Measurements from ENCODE around the gene UBE2O. TPM values are rescaled to one million over a fixed set of nuclear protein-coding genes. Genes with fewer than 3 reads are reported as not detected.

UBE2O gene
- total RNA-seq, 4 donors from 2014 or later = 20.5 to 75.1 (median 31.6) TPM

DNA sequence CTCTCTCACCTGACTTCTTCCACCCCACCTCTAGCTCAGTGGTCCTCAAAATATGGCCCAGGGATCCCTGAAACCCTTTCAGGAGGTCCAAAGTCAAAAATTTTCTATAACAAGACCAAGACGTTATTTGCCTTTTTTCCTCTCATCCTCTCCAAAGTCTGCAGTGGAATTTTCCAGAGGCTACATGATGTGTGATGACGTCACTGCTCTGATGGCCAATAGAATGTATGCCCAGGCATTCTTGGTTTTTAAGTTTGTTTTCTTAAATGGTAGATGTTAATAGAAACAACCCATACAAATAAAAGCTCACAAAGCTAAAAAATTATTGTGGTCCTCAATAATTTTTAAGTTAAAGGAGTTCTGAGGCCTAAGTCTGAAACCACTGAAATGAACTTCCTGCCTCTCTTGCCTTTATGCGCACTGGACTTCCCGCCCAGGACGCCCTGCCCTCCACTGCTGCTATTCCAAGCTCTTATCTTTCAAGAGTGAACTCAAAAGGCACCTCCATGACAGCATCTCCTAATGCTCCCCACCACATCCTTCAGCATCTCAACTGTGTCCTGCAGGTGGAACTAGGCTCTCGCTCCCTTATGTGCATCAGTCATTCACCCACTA lies 13.5 kb downstream of the UBE2O start:
- peaks cover 0 to 5% (median 0%) of the 10 kb centered on the region in 3 donors for H3K36me3 ChIP-seq
- no peak overlapping the region for H3K27ac ChIP-seq
- H3K9me3 ChIP-seq = no peaks in the 10 kb centered on the region
- no peak overlapping the region for H3K4me3 ChIP-seq
- H3K27me3 ChIP-seq = no peaks in the 10 kb centered on the region
- TF ChIP-seq, protein P1, sequence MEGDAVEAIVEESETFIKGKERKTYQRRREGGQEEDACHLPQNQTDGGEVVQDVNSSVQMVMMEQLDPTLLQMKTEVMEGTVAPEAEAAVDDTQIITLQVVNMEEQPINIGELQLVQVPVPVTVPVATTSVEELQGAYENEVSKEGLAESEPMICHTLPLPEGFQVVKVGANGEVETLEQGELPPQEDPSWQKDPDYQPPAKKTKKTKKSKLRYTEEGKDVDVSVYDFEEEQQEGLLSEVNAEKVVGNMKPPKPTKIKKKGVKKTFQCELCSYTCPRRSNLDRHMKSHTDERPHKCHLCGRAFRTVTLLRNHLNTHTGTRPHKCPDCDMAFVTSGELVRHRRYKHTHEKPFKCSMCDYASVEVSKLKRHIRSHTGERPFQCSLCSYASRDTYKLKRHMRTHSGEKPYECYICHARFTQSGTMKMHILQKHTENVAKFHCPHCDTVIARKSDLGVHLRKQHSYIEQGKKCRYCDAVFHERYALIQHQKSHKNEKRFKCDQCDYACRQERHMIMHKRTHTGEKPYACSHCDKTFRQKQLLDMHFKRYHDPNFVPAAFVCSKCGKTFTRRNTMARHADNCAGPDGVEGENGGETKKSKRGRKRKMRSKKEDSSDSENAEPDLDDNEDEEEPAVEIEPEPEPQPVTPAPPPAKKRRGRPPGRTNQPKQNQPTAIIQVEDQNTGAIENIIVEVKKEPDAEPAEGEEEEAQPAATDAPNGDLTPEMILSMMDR (IDR thresholded peaks at IDR 0.05) = no peak
- no peak for TF ChIP-seq POLR2A (IDR thresholded peaks at IDR 0.05)
- DNase-seq = no peak
- no peaks in the 10 kb centered on the region for H3K4me1 ChIP-seq

DNA sequence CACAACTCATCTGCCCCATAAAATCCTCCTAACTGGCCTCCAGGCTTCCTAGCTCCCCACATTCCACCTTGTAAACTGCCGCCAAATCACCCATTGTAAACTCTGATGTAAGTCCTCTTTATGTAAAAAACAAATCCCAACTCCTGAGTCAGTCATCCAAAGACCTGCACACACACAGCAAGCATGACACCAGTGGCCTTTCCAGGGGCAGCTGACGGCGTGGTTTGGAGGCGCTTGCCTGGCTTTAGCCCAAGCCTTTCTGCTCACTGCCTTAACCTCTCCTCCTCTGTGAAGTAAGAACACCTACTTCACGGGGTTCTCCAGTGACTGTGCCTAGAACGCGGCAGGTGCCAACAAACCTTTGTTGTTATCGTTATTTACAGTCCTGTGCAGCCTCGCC lies 14.0 kb downstream of the UBE2O start:
- Histone ChIP-seq H3K9me3 (no peaks in the 10 kb centered on the region), H3K4me3 (no peak overlapping the region), H3K36me3 (peaks cover 0 to 5% (median 0%) of the 10 kb centered on the region in 3 donors), H3K27ac (no peak overlapping the region), H3K27me3 (no peaks in the 10 kb centered on the region), H3K4me1 (no peaks in the 10 kb centered on the region)
- no peak for DNase-seq
- TF ChIP-seq POLR2A (IDR thresholded peaks at IDR 0.05) = no peak
- TF ChIP-seq, protein P1 (IDR thresholded peaks at IDR 0.05) = no peak

DNA sequence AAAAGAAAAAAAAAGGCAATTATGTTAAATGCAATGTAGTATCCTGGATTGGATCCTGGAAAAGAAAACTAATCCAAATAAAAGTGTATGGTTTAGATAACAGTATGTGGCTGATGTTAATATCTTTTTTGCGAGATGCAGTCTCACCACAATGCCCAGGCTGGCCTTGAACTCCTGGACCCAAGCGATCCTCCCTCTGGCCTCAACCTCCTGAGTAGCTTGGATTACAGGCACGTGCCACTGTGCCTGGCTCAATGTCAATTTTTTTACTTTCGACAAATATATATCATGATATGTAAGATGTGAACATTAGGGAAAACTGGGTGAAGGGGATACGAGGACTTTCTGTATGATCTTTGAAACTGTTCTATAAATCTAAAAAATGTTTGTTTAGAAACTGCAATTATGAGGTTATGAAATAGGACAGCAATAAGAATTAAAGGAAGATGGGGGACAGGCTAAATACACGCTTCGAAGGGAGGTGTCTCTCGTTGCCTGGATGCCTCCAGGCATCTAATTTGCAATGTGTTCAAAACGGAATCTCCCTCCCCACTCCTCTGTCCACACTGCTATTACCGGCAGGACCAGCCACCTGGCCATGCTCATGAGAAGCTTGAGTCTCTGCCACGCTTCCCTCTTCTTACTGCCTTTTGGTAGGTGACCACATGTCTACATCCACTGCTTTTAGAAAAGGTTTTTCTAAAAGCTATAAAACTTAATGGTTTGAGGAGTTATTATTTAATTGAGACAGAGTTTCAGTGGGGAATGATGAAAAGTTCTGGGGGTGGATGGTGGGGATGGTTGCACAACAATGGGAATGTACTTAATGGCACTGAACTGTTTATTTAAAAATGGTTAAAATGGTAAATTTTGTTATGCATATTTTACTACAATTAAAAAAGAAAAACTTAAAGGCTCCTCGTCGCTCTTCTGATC lies 15.2 kb downstream of the UBE2O start:
- Histone ChIP-seq H3K27me3 (no peaks in the 10 kb centered on the region), H3K27ac (no peak overlapping the region), H3K9me3 (no peaks in the 10 kb centered on the region), H3K4me3 (no peak overlapping the region), H3K36me3 (peaks cover 0 to 5% (median 0%) of the 10 kb centered on the region in 3 donors), H3K4me1 (no peaks in the 10 kb centered on the region)
- TF ChIP-seq, protein P1 (IDR thresholded peaks at IDR 0.05) = no peak
- no peak for TF ChIP-seq POLR2A (IDR thresholded peaks at IDR 0.05)
- DNase-seq = no peak

DNA sequence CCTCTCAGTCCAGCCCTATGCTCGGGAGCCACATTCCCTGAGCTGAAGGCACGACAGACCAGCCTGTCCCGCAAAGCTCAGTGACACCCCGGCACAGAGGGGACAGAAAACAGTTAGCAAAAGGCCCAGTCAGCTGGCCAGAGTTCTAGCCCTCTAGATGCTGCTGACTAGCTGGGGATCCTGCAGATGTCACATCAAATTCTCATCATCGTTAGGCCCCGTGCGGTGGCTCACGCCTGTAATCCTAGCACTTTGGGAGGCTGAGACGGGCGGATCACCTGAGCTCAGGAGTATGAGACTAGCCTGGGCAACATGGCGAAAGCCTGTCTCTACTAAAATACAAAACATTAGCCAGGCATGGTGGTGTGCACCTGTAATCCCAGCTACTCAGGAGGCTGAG lies 17.2 kb downstream of the UBE2O start:
- no peak overlapping the region for H3K4me3 ChIP-seq
- no peaks in the 10 kb centered on the region for H3K4me1 ChIP-seq
- H3K27ac ChIP-seq = no peak overlapping the region
- no peaks in the 10 kb centered on the region for H3K27me3 ChIP-seq
- no peaks in the 10 kb centered on the region for H3K9me3 ChIP-seq
- DNase-seq = no peak
- H3K36me3 ChIP-seq = peaks cover 0 to 5% (median 0%) of the 10 kb centered on the region in 3 donors
- no peak for TF ChIP-seq POLR2A (IDR thresholded peaks at IDR 0.05)
- TF ChIP-seq, protein P1 (IDR thresholded peaks at IDR 0.05) = no peak

DNA sequence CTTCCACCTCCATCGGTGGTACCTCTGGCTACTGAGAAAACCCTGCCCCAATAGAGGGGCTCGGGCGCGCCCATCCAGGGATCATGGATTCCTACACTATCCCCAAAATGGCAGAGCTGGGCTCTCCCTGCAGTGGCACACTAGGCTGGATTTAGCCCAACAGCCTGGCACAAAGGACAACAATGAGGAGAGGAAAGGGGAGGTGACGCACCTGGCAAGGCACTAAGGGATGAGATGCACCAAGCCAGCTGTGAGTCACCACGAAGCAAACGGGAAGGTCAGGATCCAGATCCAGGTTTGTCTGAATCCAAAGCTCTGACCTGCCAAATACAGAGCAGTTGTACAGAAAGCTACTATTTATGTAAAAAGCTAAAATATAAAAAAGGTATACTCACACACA lies 18.1 kb downstream of the UBE2O start:
- no peaks in the 10 kb centered on the region for H3K4me1 ChIP-seq
- H3K9me3 ChIP-seq = no peaks in the 10 kb centered on the region
- no peak overlapping the region for H3K4me3 ChIP-seq
- peaks cover 0 to 5% (median 0%) of the 10 kb centered on the region in 3 donors for H3K36me3 ChIP-seq
- H3K27me3 ChIP-seq = no peaks in the 10 kb centered on the region
- TF ChIP-seq, protein P1 (IDR thresholded peaks at IDR 0.05) = no peak
- no peak for TF ChIP-seq POLR2A (IDR thresholded peaks at IDR 0.05)
- no peak for DNase-seq
- no peak overlapping the region for H3K27ac ChIP-seq

All from Peyer's patch (tissue), 4 donors.